ENCODE data around the gene CD48.

- no peak for TF ChIP-seq CTCF (optimal IDR thresholded peaks at IDR 0.05 in 1 of 3, IDR thresholded peaks at IDR 0.05 in 1 of 3, conservative IDR thresholded peaks at IDR 0.05 in 1 of 3; ENCODE audit: extremely low read depth in 1 of 3, insufficient read depth in 2 of 3, low read length in 3 of 3)
- no peak for TF ChIP-seq EZH2 (IDR thresholded peaks at IDR 0.05; ENCODE audit: low read length)
Measured at GRCh38 chr1:160628799-160629263, 82.8 kb downstream of the CD48 start.

Data from keratinocyte (primary cell).